Measurements from ENCODE around the gene ATG7.

ATG7 gene

GRCh38 chr3:11350374-11350773, 78.2 kb downstream of the ATG7 start:
- DNase-seq (ENCODE audit: extremely low read depth in 1 of 2, low read depth in 1 of 2), result no peak

GRCh38 chr3:11351451-11351850, 79.3 kb downstream of the ATG7 start:
- no peak for DNase-seq (ENCODE audit: extremely low read depth in 1 of 2, low read depth in 1 of 2)

GRCh38 chr3:11356269-11356668, 84.1 kb downstream of the ATG7 start:
- no peak for DNase-seq (ENCODE audit: extremely low read depth in 1 of 2, low read depth in 1 of 2)

GRCh38 chr3:11362600-11362999, 90.4 kb downstream of the ATG7 start:
- DNase-seq (ENCODE audit: extremely low read depth in 1 of 2, low read depth in 1 of 2), result no peak

GRCh38 chr3:11363715-11364114, 91.5 kb downstream of the ATG7 start:
- DNase-seq (ENCODE audit: extremely low read depth in 1 of 2, low read depth in 1 of 2), result no peak

- DNase-seq (ENCODE audit: extremely low read depth in 1 of 2, low read depth in 1 of 2), result no peak
These were observed 92.0 kb downstream of the ATG7 start for GRCh38 chr3:11364181-11364580.

- no peak for DNase-seq (ENCODE audit: extremely low read depth in 1 of 2, low read depth in 1 of 2)
These were observed 95.0 kb downstream of the ATG7 start for GRCh38 chr3:11367143-11367693.

- no peak for DNase-seq (ENCODE audit: extremely low read depth in 1 of 2, low read depth in 1 of 2)
These were observed 98.0 kb downstream of the ATG7 start for GRCh38 chr3:11370191-11370590.

- DNase-seq (ENCODE audit: extremely low read depth in 1 of 2, low read depth in 1 of 2), result no peak
These were observed 98.8 kb downstream of the ATG7 start for GRCh38 chr3:11370966-11371365.

GRCh38 chr3:11371747-11372146, 99.5 kb downstream of the ATG7 start:
- no peak for DNase-seq (ENCODE audit: extremely low read depth in 1 of 2, low read depth in 1 of 2)

- DNase-seq (ENCODE audit: extremely low read depth in 1 of 2, low read depth in 1 of 2), result no peak
These were observed 101.0 kb downstream of the ATG7 start for GRCh38 chr3:11373235-11373634.

GRCh38 chr3:11373654-11374053, 101.5 kb downstream of the ATG7 start:
- no peak for DNase-seq (ENCODE audit: extremely low read depth in 1 of 2, low read depth in 1 of 2)

- DNase-seq (ENCODE audit: extremely low read depth in 1 of 2, low read depth in 1 of 2), result no peak
These were observed 103.3 kb downstream of the ATG7 start for GRCh38 chr3:11375333-11376088.

GRCh38 chr3:11377719-11378118, 105.5 kb downstream of the ATG7 start:
- no peak for DNase-seq (ENCODE audit: extremely low read depth in 1 of 2, low read depth in 1 of 2)

- DNase-seq (ENCODE audit: extremely low read depth in 1 of 2, low read depth in 1 of 2), result no peak
These were observed 107.1 kb downstream of the ATG7 start for GRCh38 chr3:11379238-11379823.

- no peak for DNase-seq (ENCODE audit: extremely low read depth in 1 of 2, low read depth in 1 of 2)
These were observed 107.9 kb downstream of the ATG7 start for GRCh38 chr3:11379824-11380701.

- no peak for DNase-seq (ENCODE audit: extremely low read depth in 1 of 2, low read depth in 1 of 2)
These were observed 108.9 kb downstream of the ATG7 start for GRCh38 chr3:11381141-11381540.

- no peak for DNase-seq (ENCODE audit: extremely low read depth in 1 of 2, low read depth in 1 of 2)
These were observed 109.4 kb downstream of the ATG7 start for GRCh38 chr3:11381563-11381962.

- DNase-seq (ENCODE audit: extremely low read depth in 1 of 2, low read depth in 1 of 2), result no peak
These were observed 110.0 kb downstream of the ATG7 start for GRCh38 chr3:11382146-11382745.

GRCh38 chr3:11384074-11384473, 111.9 kb downstream of the ATG7 start:
- no peak for DNase-seq (ENCODE audit: extremely low read depth in 1 of 2, low read depth in 1 of 2)

GRCh38 chr3:11385326-11385725, 113.1 kb downstream of the ATG7 start:
- no peak for DNase-seq (ENCODE audit: extremely low read depth in 1 of 2, low read depth in 1 of 2)
